Astrocyte (in vitro differentiated cells and primary cell): ENCODE data around the gene IL2RG. TPM values are rescaled to one million over a fixed set of nuclear protein-coding genes. Genes with fewer than 3 reads are reported as not detected.
A peak's percentile ranks its signal among the peaks of the same experiment; 100 is the strongest.

ENCODE experiments used
- DNase-seq: peaks from one replicate; pipeline ENCODE4 v3.0.0-alpha.2; 2010; ENCODE audit warnings: low read depth
- FAIRE-seq: peaks from 2 replicates; lab custom pipeline; 2011; peaks lifted over from hg19 to GRCh38; lab: Jason Lieb, UNC
- H2AFZ ChIP-seq: 2 replicates; pipeline ENCODE4 v1.6.0; 2012; ENCODE audit warnings: low read depth, low read length, inconsistent platforms
- H3K27ac ChIP-seq: 2 replicates; pipeline ENCODE4 v1.5.1; 2011; ENCODE audit warnings: low read depth, low read length, inconsistent platforms
- H3K27me3 ChIP-seq: 2 replicates; pipeline ENCODE4 v1.6.0; 2011; ENCODE audit warnings: low read length, inconsistent platforms; ENCODE audit not compliant: insufficient read depth
- H3K36me3 ChIP-seq: 2 replicates; pipeline ENCODE4 v1.5.1; 2011; ENCODE audit warnings: low read length, inconsistent platforms; ENCODE audit not compliant: insufficient read depth
- H3K4me1 ChIP-seq: 2 replicates; pipeline ENCODE4 v1.5.1; 2011; ENCODE audit warnings: low read length, inconsistent platforms; ENCODE audit not compliant: insufficient read depth
- H3K4me2 ChIP-seq: 2 replicates; pipeline ENCODE4 v1.6.0; 2012; ENCODE audit warnings: low read length, inconsistent platforms
- H3K4me3 ChIP-seq: 2 replicates; pipeline ENCODE4 v1.5.1; 2011; ENCODE audit warnings: low read depth, mild to moderate bottlenecking, low read length, inconsistent platforms; ENCODE audit not compliant: insufficient read depth
- H3K79me2 ChIP-seq: 2 replicates; pipeline ENCODE4 v1.6.0; 2012; ENCODE audit warnings: mild to moderate bottlenecking, low read length, inconsistent platforms; ENCODE audit not compliant: insufficient read depth
- H3K9ac ChIP-seq: 2 replicates; pipeline ENCODE4 v1.6.0; 2012; ENCODE audit warnings: mild to moderate bottlenecking, low read length, inconsistent platforms
- H3K9me3 ChIP-seq: 2 replicates; pipeline ENCODE4 v1.5.1; 2012; ENCODE audit warnings: low read depth, mild to moderate bottlenecking, low read length, inconsistent platforms; ENCODE audit not compliant: insufficient read depth
- H4K20me1 ChIP-seq: 2 replicates; pipeline ENCODE4 v1.6.0; 2012; ENCODE audit warnings: low read length, inconsistent platforms; ENCODE audit not compliant: insufficient read depth
- H3K27ac Mint-ChIP-seq: one replicate; pipeline ENCODE4 v1.8.0; 2021; ENCODE audit warnings: mild to moderate bottlenecking, mixed read lengths; ENCODE audit not compliant: unreplicated experiment
- H3K27me3 Mint-ChIP-seq: one replicate; pipeline ENCODE4 v1.8.0; 2021; ENCODE audit warnings: low read depth, mixed read lengths; ENCODE audit not compliant: unreplicated experiment
- H3K36me3 Mint-ChIP-seq: one replicate; pipeline ENCODE4 v1.8.0; 2021; ENCODE audit warnings: low read depth, mixed read lengths; ENCODE audit not compliant: unreplicated experiment
- H3K4me1 Mint-ChIP-seq: one replicate; pipeline ENCODE4 v1.8.0; 2021; ENCODE audit warnings: low read depth, mixed read lengths; ENCODE audit not compliant: unreplicated experiment
- H3K4me3 Mint-ChIP-seq: one replicate; pipeline ENCODE4 v1.8.0; 2021; ENCODE audit warnings: mild to moderate bottlenecking, moderate library complexity, mixed read lengths; ENCODE audit not compliant: unreplicated experiment
- H3K9me3 Mint-ChIP-seq: one replicate; pipeline ENCODE4 v1.8.0; 2021; ENCODE audit warnings: mild to moderate bottlenecking, mixed read lengths; ENCODE audit not compliant: unreplicated experiment
- EZH2 ChIP-seq: IDR thresholded peaks from 2 replicates; pipeline ENCODE4 v1.6.1; 2012; ENCODE audit warnings: mild to moderate bottlenecking, low read length, inconsistent platforms; ENCODE audit not compliant: insufficient read depth
- total RNA-seq: library from RNA; stranded (reverse); gene quantifications from 2 replicates; pipeline ENCODE4 v1.2.1, GENCODE V29; 2021
- TF ChIP-seq, protein P1 (sequence below): IDR thresholded peaks from 2 replicates; pipeline ENCODE4 v1.5.1; 2011; ENCODE audit warnings: low read depth, mild to moderate bottlenecking, inconsistent platforms, low read length, moderate library complexity; ENCODE audit not compliant: insufficient read depth

IL2RG gene
- total RNA-seq, 1 donor from 2014 or later: 0.59 TPM

DNA sequence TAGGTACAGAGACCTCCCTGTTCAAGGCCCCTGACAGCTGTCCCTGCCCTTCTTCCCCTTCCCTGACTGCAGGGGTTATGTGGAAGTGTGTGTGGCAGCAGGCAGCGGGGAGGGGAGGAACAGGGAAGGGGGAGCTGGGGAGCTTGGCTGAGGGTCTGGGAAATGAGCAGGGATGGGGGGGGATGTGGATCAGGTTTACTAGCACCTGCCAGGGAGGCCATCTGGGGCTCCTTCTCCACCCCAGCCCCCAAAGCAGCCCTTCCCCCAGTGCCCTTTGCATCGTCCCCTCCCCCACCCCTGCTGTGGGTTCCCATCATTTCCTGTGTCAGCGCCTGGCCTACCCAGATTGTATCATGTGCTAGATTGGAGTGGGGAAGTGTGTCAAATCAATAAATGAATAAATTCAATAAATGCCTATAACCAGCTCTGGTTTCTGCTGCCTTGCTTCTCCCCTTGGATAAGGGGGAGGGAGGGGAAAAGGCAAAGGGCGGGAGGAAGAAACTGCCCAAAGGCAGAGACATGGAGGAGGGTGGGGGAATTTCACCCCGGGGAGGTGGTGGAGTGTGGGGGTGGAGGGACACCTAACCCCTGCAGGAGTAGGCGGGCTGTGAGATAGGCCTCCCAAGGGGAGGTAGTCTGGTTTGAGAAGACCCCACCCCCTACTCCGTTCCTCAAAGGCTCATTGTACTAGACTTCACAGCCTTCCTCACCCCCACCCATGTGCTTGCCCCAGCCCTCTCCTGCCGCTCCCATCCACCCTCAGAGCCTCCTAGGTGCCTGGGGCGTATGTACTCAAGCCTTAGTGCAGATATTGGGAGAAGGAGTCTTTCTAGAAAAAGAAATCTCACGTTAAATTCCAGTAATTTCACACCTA lies 8.0 kb downstream of the IL2RG start:
- TF ChIP-seq, protein P1, sequence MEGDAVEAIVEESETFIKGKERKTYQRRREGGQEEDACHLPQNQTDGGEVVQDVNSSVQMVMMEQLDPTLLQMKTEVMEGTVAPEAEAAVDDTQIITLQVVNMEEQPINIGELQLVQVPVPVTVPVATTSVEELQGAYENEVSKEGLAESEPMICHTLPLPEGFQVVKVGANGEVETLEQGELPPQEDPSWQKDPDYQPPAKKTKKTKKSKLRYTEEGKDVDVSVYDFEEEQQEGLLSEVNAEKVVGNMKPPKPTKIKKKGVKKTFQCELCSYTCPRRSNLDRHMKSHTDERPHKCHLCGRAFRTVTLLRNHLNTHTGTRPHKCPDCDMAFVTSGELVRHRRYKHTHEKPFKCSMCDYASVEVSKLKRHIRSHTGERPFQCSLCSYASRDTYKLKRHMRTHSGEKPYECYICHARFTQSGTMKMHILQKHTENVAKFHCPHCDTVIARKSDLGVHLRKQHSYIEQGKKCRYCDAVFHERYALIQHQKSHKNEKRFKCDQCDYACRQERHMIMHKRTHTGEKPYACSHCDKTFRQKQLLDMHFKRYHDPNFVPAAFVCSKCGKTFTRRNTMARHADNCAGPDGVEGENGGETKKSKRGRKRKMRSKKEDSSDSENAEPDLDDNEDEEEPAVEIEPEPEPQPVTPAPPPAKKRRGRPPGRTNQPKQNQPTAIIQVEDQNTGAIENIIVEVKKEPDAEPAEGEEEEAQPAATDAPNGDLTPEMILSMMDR: no peak
- no peak for TF ChIP-seq EZH2
- DNase-seq (no peak), FAIRE-seq (no peak)
- H3K27ac Mint-ChIP-seq: peak overlapping the region; percentile 83
- peak overlapping the region; percentile 62 for H3K4me3 Mint-ChIP-seq
- no peaks in the 10 kb centered on the region for H3K36me3 Mint-ChIP-seq
- Histone ChIP-seq H3K4me1 (no peaks in the 10 kb centered on the region), H3K27ac (no peak overlapping the region), H4K20me1 (no peaks in the 10 kb centered on the region), H3K79me2 (no peaks in the 10 kb centered on the region), H3K9me3 (no peaks in the 10 kb centered on the region), H3K9ac (no peak overlapping the region), H3K36me3 (no peaks in the 10 kb centered on the region), H3K4me2 (no peak overlapping the region), H3K4me3 (no peak overlapping the region), H3K27me3 (no peaks in the 10 kb centered on the region), H2AFZ (no peak overlapping the region)
- H3K9me3 Mint-ChIP-seq: no peaks in the 10 kb centered on the region
- peaks cover 34% of the 10 kb centered on the region for H3K4me1 Mint-ChIP-seq
- peaks cover 3% of the 10 kb centered on the region for H3K27me3 Mint-ChIP-seq

DNA sequence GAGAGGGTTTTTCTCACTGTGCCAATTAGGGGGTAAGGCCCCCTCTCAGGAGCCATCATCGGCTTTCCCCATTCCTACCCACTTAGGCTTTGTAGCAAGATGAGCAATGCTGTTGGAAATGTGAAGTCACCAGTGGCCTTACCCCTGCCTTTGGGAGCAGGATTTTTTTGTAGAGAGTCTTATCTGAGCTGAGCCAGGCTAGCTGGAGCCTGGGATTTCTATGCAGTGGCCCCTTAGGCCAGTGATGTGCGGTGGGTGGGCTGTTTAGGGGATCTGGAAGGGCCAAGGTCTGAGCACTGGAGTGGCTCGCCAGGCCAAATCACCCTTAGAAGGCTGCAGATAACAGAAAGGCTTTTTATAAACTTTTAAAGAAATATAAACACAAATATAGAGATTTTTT lies 9.1 kb downstream of the IL2RG start:
- Histone ChIP-seq H3K36me3 (no peaks in the 10 kb centered on the region), H3K27me3 (no peaks in the 10 kb centered on the region), H3K4me2 (no peak overlapping the region), H3K27ac (no peak overlapping the region), H3K9ac (no peak overlapping the region), H2AFZ (no peak overlapping the region), H3K4me1 (no peaks in the 10 kb centered on the region), H3K4me3 (no peak overlapping the region), H3K79me2 (no peaks in the 10 kb centered on the region), H3K9me3 (no peaks in the 10 kb centered on the region), H4K20me1 (no peaks in the 10 kb centered on the region)
- Mint-ChIP-seq H3K27me3 (peaks cover 3% of the 10 kb centered on the region), H3K4me3 (no peak overlapping the region), H3K4me1 (peaks cover 25% of the 10 kb centered on the region), H3K36me3 (no peaks in the 10 kb centered on the region), H3K27ac (no peak overlapping the region), H3K9me3 (no peaks in the 10 kb centered on the region)
- DNase-seq (no peak), FAIRE-seq (no peak)
- no peak for TF ChIP-seq EZH2

DNA sequence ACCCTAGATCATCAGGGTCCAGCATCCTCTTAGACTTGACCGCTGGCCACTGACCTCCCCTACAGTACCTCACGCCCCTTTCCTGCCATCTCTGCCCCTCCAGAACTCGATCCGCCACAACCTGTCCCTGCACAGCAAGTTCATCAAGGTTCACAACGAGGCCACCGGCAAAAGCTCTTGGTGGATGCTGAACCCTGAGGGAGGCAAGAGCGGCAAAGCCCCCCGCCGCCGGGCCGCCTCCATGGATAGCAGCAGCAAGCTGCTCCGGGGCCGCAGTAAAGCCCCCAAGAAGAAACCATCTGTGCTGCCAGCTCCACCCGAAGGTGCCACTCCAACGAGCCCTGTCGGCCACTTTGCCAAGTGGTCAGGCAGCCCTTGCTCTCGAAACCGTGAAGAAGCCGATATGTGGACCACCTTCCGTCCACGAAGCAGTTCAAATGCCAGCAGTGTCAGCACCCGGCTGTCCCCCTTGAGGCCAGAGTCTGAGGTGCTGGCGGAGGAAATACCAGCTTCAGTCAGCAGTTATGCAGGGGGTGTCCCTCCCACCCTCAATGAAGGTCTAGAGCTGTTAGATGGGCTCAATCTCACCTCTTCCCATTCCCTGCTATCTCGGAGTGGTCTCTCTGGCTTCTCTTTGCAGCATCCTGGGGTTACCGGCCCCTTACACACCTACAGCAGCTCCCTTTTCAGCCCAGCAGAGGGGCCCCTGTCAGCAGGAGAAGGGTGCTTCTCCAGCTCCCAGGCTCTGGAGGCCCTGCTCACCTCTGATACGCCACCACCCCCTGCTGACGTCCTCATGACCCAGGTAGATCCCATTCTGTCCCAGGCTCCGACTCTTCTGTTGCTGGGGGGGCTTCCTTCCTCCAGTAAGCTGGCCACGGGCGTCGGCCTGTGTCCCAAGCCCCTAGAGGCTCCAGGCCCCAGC lies 10.5 kb downstream of the IL2RG start:
- H3K9ac ChIP-seq: no peak overlapping the region
- no peak for TF ChIP-seq EZH2
- TF ChIP-seq, protein P1: no peak
- no peak overlapping the region for H3K4me3 ChIP-seq
- H3K27ac Mint-ChIP-seq: no peak overlapping the region
- no peak overlapping the region for H3K4me2 ChIP-seq
- no peaks in the 10 kb centered on the region for H3K36me3 Mint-ChIP-seq
- H3K36me3 ChIP-seq: no peaks in the 10 kb centered on the region
- peaks cover 3% of the 10 kb centered on the region for H3K27me3 Mint-ChIP-seq
- DNase-seq (no peak), FAIRE-seq (no peak)
- H3K9me3 Mint-ChIP-seq: no peaks in the 10 kb centered on the region
- H3K4me1 ChIP-seq: no peaks in the 10 kb centered on the region
- peaks cover 23% of the 10 kb centered on the region for H3K4me1 Mint-ChIP-seq
- no peaks in the 10 kb centered on the region for H4K20me1 ChIP-seq
- no peaks in the 10 kb centered on the region for H3K9me3 ChIP-seq
- H2AFZ ChIP-seq: no peak overlapping the region
- H3K79me2 ChIP-seq: no peaks in the 10 kb centered on the region
- no peak overlapping the region for H3K4me3 Mint-ChIP-seq
- H3K27me3 ChIP-seq: no peaks in the 10 kb centered on the region
- no peak overlapping the region for H3K27ac ChIP-seq
